DND-41 (cell line): ENCODE data around the gene BRAT1.

ENCODE experiments used
- EZH2 ChIP-seq: IDR thresholded peaks from 3 replicates; pipeline ENCODE4 v1.6.1; 2012; ENCODE audit warnings: borderline replicate concordance, low read depth, mild to moderate bottlenecking, moderate library complexity, low read length, inconsistent platforms; ENCODE audit not compliant: severe bottlenecking
- TF ChIP-seq, protein P1 (sequence below): IDR thresholded peaks from 2 replicates; pipeline ENCODE4 v1.5.1; 2012; ENCODE audit warnings: borderline replicate concordance, low read length, moderate library complexity, mild to moderate bottlenecking; ENCODE audit not compliant: poor library complexity, severe bottlenecking; ENCODE audit errors: extremely low read depth

DNA sequence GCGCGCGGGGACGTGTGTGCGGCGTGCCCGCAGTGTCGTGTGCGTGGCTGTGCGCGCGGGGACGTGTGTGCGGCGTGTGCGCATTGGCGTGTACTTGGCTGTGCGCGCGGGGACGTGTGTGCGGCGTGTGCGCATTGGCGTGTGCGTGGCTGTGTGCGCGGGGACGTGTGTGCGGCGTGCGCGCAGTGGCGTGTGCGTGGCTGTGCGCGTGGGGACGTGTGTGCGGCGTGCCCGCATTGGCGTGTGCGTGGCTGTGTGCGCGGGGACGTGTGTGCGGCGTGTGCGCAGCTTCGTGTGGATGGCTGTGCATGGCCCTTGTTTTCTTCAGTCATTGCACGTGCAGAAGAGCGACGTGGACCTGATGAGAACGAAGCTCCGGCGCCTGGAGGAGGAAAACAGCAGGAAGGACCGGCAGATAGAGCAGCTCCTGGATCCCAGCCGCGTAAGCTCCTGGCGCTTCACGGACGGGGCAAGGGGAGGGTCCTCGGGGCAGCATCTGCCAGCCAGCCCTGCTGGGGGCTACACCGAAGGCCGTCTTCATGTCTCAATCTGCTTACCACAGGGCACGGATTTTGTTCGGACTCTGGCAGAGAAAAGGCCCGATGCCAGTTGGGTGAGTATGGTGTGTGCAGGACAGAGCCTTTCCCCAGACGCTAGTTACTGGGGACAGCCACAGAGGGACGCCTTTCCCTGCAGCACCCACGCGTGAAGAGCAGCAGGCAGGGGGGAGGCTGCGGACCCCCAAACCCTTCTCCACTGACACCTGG, 22.8 kb upstream of the BRAT1 start:
- TF ChIP-seq, protein P1, sequence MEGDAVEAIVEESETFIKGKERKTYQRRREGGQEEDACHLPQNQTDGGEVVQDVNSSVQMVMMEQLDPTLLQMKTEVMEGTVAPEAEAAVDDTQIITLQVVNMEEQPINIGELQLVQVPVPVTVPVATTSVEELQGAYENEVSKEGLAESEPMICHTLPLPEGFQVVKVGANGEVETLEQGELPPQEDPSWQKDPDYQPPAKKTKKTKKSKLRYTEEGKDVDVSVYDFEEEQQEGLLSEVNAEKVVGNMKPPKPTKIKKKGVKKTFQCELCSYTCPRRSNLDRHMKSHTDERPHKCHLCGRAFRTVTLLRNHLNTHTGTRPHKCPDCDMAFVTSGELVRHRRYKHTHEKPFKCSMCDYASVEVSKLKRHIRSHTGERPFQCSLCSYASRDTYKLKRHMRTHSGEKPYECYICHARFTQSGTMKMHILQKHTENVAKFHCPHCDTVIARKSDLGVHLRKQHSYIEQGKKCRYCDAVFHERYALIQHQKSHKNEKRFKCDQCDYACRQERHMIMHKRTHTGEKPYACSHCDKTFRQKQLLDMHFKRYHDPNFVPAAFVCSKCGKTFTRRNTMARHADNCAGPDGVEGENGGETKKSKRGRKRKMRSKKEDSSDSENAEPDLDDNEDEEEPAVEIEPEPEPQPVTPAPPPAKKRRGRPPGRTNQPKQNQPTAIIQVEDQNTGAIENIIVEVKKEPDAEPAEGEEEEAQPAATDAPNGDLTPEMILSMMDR = no peak
- TF ChIP-seq EZH2 = no peak
